Panc1 (cell line): ENCODE results near the gene SLC9A8.

Source experiments
- POLR2AphosphoS5 ChIP-seq: IDR thresholded peaks from 2 replicates; pipeline ENCODE4 v1.6.1; 2012; ENCODE audit warnings: mild to moderate bottlenecking, low read depth, low read length, moderate library complexity
- TF ChIP-seq, protein P1 (sequence below): fragments of 450-650 bp; IDR thresholded peaks from 2 replicates; pipeline ENCODE4 v1.5.1; 2017; ENCODE audit warnings: mild to moderate bottlenecking

DNA sequence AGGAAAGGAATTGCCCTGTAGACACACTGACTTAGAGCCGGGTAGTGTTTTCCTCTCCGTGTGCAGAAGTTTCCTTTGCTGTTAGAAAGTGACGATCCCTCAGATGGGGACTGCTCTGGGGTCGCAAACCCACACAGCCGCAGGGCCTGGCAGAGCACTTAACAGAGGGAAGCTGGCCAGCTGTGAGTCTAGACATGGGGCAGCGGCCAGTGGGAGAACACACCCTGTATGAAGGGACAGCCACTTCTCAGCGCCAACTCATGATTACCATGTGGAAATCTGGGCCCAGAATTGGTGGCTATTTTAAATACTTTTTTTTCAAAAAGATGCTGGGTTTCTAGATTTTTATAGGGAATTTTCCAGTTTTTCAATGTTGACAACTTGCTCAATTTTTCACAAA lies 39.4 kb downstream of the SLC9A8 start:
- TF ChIP-seq, protein P1, sequence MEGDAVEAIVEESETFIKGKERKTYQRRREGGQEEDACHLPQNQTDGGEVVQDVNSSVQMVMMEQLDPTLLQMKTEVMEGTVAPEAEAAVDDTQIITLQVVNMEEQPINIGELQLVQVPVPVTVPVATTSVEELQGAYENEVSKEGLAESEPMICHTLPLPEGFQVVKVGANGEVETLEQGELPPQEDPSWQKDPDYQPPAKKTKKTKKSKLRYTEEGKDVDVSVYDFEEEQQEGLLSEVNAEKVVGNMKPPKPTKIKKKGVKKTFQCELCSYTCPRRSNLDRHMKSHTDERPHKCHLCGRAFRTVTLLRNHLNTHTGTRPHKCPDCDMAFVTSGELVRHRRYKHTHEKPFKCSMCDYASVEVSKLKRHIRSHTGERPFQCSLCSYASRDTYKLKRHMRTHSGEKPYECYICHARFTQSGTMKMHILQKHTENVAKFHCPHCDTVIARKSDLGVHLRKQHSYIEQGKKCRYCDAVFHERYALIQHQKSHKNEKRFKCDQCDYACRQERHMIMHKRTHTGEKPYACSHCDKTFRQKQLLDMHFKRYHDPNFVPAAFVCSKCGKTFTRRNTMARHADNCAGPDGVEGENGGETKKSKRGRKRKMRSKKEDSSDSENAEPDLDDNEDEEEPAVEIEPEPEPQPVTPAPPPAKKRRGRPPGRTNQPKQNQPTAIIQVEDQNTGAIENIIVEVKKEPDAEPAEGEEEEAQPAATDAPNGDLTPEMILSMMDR = no peak
- no peak for TF ChIP-seq POLR2AphosphoS5
